H1 (cell line): ENCODE results near the gene DCBLD1. TPM values are rescaled to one million over a fixed set of nuclear protein-coding genes. Genes with fewer than 3 reads are reported as not detected.

Experiments
- CTCF ChIA-PET: fragments of 300-600 bp; sonication (Branson Sonifier 250); formaldehyde crosslinking; loops from one replicate; lab custom pipeline; 2021; ENCODE audit not compliant: partially characterized antibody; lab: Charles Lee
- POLR2A ChIA-PET: fragments of 300-600 bp; sonication (Branson Sonifier 250); formaldehyde crosslinking; loops from one replicate; lab custom pipeline; 2021; ENCODE audit warnings: inconsistent platforms; ENCODE audit not compliant: partially characterized antibody; lab: Charles Lee
- DNase-seq, 2 experiments: peaks; one replicate each; pipeline versions ENCODE4 v3.0.0 to v3.0.0-alpha.2; 2010 to 2022; ENCODE audit warnings: low spot score in 2 of 2, low read depth in 1 of 2, mixed read lengths in 1 of 2
- FAIRE-seq: peaks from 2 replicates; lab custom pipeline; 2011; peaks lifted over from hg19 to GRCh38; lab: Jason Lieb, UNC
- H2AFZ ChIP-seq: 2 replicates; pipeline ENCODE4 v1.8.1; 2012; ENCODE audit warnings: low read length, inconsistent platforms
- H2AK5ac ChIP-seq: 2 replicates; pipeline ENCODE4 v1.6.1; 2013; ENCODE audit warnings: low read depth, low read length
- H2BK120ac ChIP-seq: replicated peaks from 2 replicates; pipeline ENCODE3; 2013; ENCODE audit warnings: low read depth, low read length, inconsistent platforms
- H2BK12ac ChIP-seq: 2 replicates; pipeline ENCODE4 v1.6.1; 2013; ENCODE audit warnings: low read depth, low read length
- H2BK15ac ChIP-seq: 2 replicates; pipeline ENCODE4 v1.6.1; 2013; ENCODE audit warnings: low read length
- H2BK20ac ChIP-seq: 2 replicates; pipeline ENCODE4 v1.6.1; 2013; ENCODE audit warnings: low read length
- H2BK5ac ChIP-seq: 2 replicates; pipeline ENCODE4 v1.6.1; 2013; ENCODE audit warnings: low read depth, low read length
- H3K14ac ChIP-seq: 2 replicates; pipeline ENCODE4 v1.6.1; 2013; ENCODE audit warnings: inconsistent platforms; ENCODE audit not compliant: insufficient read length
- H3K18ac ChIP-seq: 2 replicates; pipeline ENCODE4 v1.6.1; 2013; ENCODE audit warnings: low read length; ENCODE audit errors: extremely low read depth
- H3K23ac ChIP-seq: 2 replicates; pipeline ENCODE4 v1.6.1; 2013; ENCODE audit warnings: inconsistent platforms; ENCODE audit not compliant: insufficient read length
- H3K23me2 ChIP-seq: 2 replicates; pipeline ENCODE4 v1.6.1; 2013; ENCODE audit warnings: low read depth, low read length
- H3K27ac ChIP-seq: 2 replicates; pipeline ENCODE4 v1.6.1; 2011; ENCODE audit warnings: low read depth, low read length, inconsistent platforms
- H3K27me3 ChIP-seq, 4 experiments: replicated peaks in 1 of 4; 1 replicate in 1 of 4; 2 replicates in 3 of 4; pipeline versions ENCODE4 v1.6.1 to v1.8.1; 2011 to 2013; ENCODE audit warnings: low read length in 3 of 4, mild to moderate bottlenecking in 3 of 4, inconsistent platforms in 2 of 4, mixed read lengths in 2 of 4, moderate library complexity in 1 of 4; ENCODE audit not compliant: control insufficient read depth in 3 of 4, insufficient read depth in 3 of 4; ENCODE audit errors: extremely low read depth in 1 of 4
- H3K36me3 ChIP-seq, 4 experiments: 2 replicates each; pipeline versions ENCODE4 v1.6.1 to v1.8.1; 2011 to 2013; ENCODE audit warnings: mild to moderate bottlenecking in 4 of 4, low read length in 3 of 4, moderate library complexity in 2 of 4, control low read depth in 1 of 4, inconsistent platforms in 1 of 4; ENCODE audit not compliant: insufficient read depth in 4 of 4, control insufficient read depth in 2 of 4
- H3K4ac ChIP-seq: replicated peaks from 2 replicates; pipeline ENCODE3; 2013; ENCODE audit warnings: low read length, low read depth, mixed read lengths, inconsistent platforms; ENCODE audit not compliant: insufficient read length
- H3K4me1 ChIP-seq, 4 experiments: replicated peaks in 1 of 4; 1 replicate in 1 of 4; 2 replicates in 3 of 4; pipeline versions ENCODE4 v1.6.1 to v1.8.1; 2011 to 2013; ENCODE audit warnings: low read length in 3 of 4, inconsistent platforms in 2 of 4, mixed read lengths in 1 of 4; ENCODE audit not compliant: insufficient read depth in 4 of 4, control insufficient read depth in 3 of 4
- H3K4me2 ChIP-seq, 2 experiments: 2 replicates each; pipeline versions ENCODE4 v1.6.1 to v1.8.1; 2011 to 2013; ENCODE audit warnings: low read depth in 2 of 2, low read length in 2 of 2, control low read depth in 1 of 2, inconsistent platforms in 1 of 2, mild to moderate bottlenecking in 1 of 2; ENCODE audit not compliant: insufficient read depth in 1 of 2
- H3K4me3 ChIP-seq, 4 experiments: fragments of 200-600, 300-600 bp in 1 of 4; sonication (generic), shearing (Covaris generic), sonication (Bioruptor Twin) in 1 of 4; 2 replicates each; pipeline versions ENCODE4 v1.5.1 to v1.8.1; 2011 to 2016; ENCODE audit warnings: low read length in 4 of 4, low read depth in 3 of 4, control low read depth in 2 of 4, inconsistent platforms in 2 of 4, mild to moderate bottlenecking in 2 of 4, mixed read lengths in 1 of 4, moderate library complexity in 1 of 4; ENCODE audit not compliant: insufficient read depth in 2 of 4; ENCODE audit errors: extremely low read depth in 1 of 4
- H3K56ac ChIP-seq: replicated peaks from 2 replicates; pipeline ENCODE3; 2013; ENCODE audit warnings: low read depth, mild to moderate bottlenecking, mixed read lengths, low read length, inconsistent platforms; ENCODE audit not compliant: insufficient read length
- H3K79me1 ChIP-seq: 2 replicates; pipeline ENCODE4 v1.6.1; 2013; ENCODE audit warnings: low read depth, low read length, control low read depth
- H3K79me2 ChIP-seq, 2 experiments: 2 replicates each; pipeline versions ENCODE4 v1.6.1 to v1.8.1; 2012 to 2013; ENCODE audit warnings: low read length in 2 of 2, mild to moderate bottlenecking in 2 of 2, inconsistent platforms in 1 of 2; ENCODE audit not compliant: insufficient read depth in 2 of 2, control insufficient read depth in 1 of 2
- H3K9ac ChIP-seq, 4 experiments: replicated peaks in 1 of 4; 1 replicate in 1 of 4; 2 replicates in 3 of 4; pipeline versions ENCODE4 v1.6.1 to v1.8.1; 2011 to 2013; ENCODE audit warnings: low read depth in 3 of 4, low read length in 3 of 4, control low read depth in 2 of 4, mild to moderate bottlenecking in 2 of 4, moderate library complexity in 2 of 4, inconsistent platforms in 1 of 4; ENCODE audit errors: extremely low read depth in 1 of 4
- H3K9me3 ChIP-seq, 2 experiments: 2 replicates each; pipeline versions ENCODE4 v1.6.1 to v1.8.1; 2012 to 2013; ENCODE audit warnings: mild to moderate bottlenecking in 2 of 2, moderate library complexity in 2 of 2, control low read depth in 1 of 2, inconsistent platforms in 1 of 2, low read depth in 1 of 2, low read length in 1 of 2, mixed read lengths in 1 of 2; ENCODE audit not compliant: insufficient read depth in 2 of 2
- H4K20me1 ChIP-seq, 2 experiments: replicated peaks in 1 of 2; 2 replicates each; pipeline versions ENCODE3 to v1.8.1; 2011 to 2013; ENCODE audit warnings: inconsistent platforms in 2 of 2, low read length in 2 of 2, mild to moderate bottlenecking in 1 of 2; ENCODE audit not compliant: insufficient read depth in 2 of 2, control insufficient read depth in 1 of 2
- H4K5ac ChIP-seq: 2 replicates; pipeline ENCODE4 v1.6.1; 2013; ENCODE audit warnings: low read length, low read depth, mixed read lengths, inconsistent platforms; ENCODE audit not compliant: insufficient read length
- H4K8ac ChIP-seq: 2 replicates; pipeline ENCODE4 v1.8.0; 2013; ENCODE audit warnings: mild to moderate bottlenecking, moderate library complexity, low read length, inconsistent platforms; ENCODE audit not compliant: insufficient read depth; ENCODE audit errors: extremely low read depth
- H4K91ac ChIP-seq: replicated peaks from 2 replicates; pipeline ENCODE3; 2013; ENCODE audit warnings: low read length, mixed read lengths, inconsistent platforms; ENCODE audit not compliant: insufficient read length
- BCL11A ChIP-seq, 2 experiments: IDR thresholded peaks; one replicate each; pipeline ENCODE4 v1.6.1; 2011; ENCODE audit warnings: low read depth in 2 of 2, low read length in 2 of 2, mild to moderate bottlenecking in 2 of 2
- E2F6 ChIP-seq: IDR thresholded peaks from 2 replicates; pipeline ENCODE4 v1.6.1; 2012; ENCODE audit warnings: inconsistent platforms
- PHF8 ChIP-seq: fragments of 200-600 bp; sonication (generic); conservative IDR thresholded peaks from 2 replicates; pipeline ENCODE4 v1.7.1; 2012; ENCODE audit warnings: low read depth, mild to moderate bottlenecking, inconsistent platforms, low read length, moderate library complexity
- POLR2AphosphoS5 ChIP-seq: IDR thresholded peaks from 2 replicates; pipeline ENCODE4 v1.6.1; 2011; ENCODE audit warnings: low read depth, low read length
- RBBP5 ChIP-seq: IDR thresholded peaks from 2 replicates; pipeline ENCODE4 v1.7.1; 2012; ENCODE audit warnings: low read depth, mild to moderate bottlenecking, inconsistent platforms, low read length, moderate library complexity, borderline replicate concordance
- WGBS, 2 experiments: shearing (Covaris generic) in 1 of 2; methylation state at CpG; one replicate each; pipeline versions ENCODE4 v1.1.6 to v1.1.7; 2013 to 2015; ENCODE audit warnings: low lambda C conversion rate in 2 of 2, mixed read lengths in 2 of 2, inconsistent platforms in 1 of 2, low coverage in 1 of 2, missing lambda C conversion rate in 1 of 2; ENCODE audit not compliant: insufficient replicate concordance in 2 of 2, insufficient coverage in 1 of 2, insufficient read length in 1 of 2; ENCODE audit errors: extremely low coverage in 1 of 2, missing lambda C conversion rate in 1 of 2; 5-methylcytosine and 5-hydroxymethylcytosine counted together
- polyA plus RNA-seq, 7 experiments: library from polyadenylated mRNA; depleted of rRNA in 3 of 7; stranded (reverse) in 5 of 7; unstranded in 2 of 7; fragments of >200 nt in 5 of 7; fragments of 200-250 nt in 2 of 7; gene quantifications; 1 replicate in 5 of 7; 2 replicates in 1 of 7; 4 replicates in 1 of 7; pipeline versions ENCODE4 v1.2.1 to v1.2.3, GENCODE V29; 2011 to 2013; ENCODE audit warnings: missing spikeins in 2 of 7, mixed read lengths in 2 of 7
- total RNA-seq: library from RNA; stranded (reverse); fragmentation: NEBNext Ultra II Directional; extraction: Animal tissue kit (Norgen Biotek cat#: 25700); gene quantifications from 2 replicates; pipeline ENCODE4 v1.2.1, GENCODE V29; 2021

The DCBLD1 gene
- total and polyA plus RNA-seq, 2 of the 8 experiments (the other 6 are each of a cell fraction or from before 2014, with no cell fraction given), result 3.9 to 11.2 TPM

- FAIRE-seq (no peak), DNase-seq (no peak)
- Histone ChIP-seq H3K27ac (no peak overlapping the region), H4K91ac (no peak overlapping the region), H3K4ac (no peak overlapping the region), H3K56ac (no peak overlapping the region), H2AK5ac (no peak overlapping the region), H3K14ac (no peak overlapping the region), H3K79me2 (no peaks in the 10 kb centered on the region), H2BK5ac (no peak overlapping the region), H4K20me1 (no peaks in the 10 kb centered on the region), H3K4me2 (no peak overlapping the region), H2BK12ac (no peak overlapping the region), H2BK120ac (no peak overlapping the region), H3K23me2 (no peaks in the 10 kb centered on the region), H4K8ac (no peak overlapping the region), H2AFZ (no peak overlapping the region), H3K4me1 (no peaks in the 10 kb centered on the region), H3K36me3 (peaks cover 0 to 36% (median 5%) of the 10 kb centered on the region in 4 experiments; a peak in 3 of 8 replicates), H2BK20ac (no peak overlapping the region), H3K23ac (no peak overlapping the region), H3K9ac (no peak overlapping the region), H2BK15ac (no peak overlapping the region), H3K9me3 (no peaks in the 10 kb centered on the region), H4K5ac (no peak overlapping the region), H3K27me3 (peaks cover 0 to 2% (median 0%) of the 10 kb centered on the region in 4 experiments; a peak in 1 of 7 replicates), H3K79me1 (no peaks in the 10 kb centered on the region), H3K4me3 (no peak overlapping the region), H3K18ac (no peak overlapping the region)
- ChIA-PET CTCF (interaction anchor here (0.6 to 1.4 kb wide), 5 partner anchors 11 to 92 kb away, joined by 3 read pairs; no protein-coding TSS in a partner anchor), POLR2A (interaction anchor here (0.6 kb wide), 1 partner anchor 19 kb away, joined by 3 read pairs; no protein-coding TSS in a partner anchor)
- 86% methylated on average over 5 of the region's 5 CpGs; no CpG with 5 or more reads in 1 of the 2 experiments for WGBS, 2 experiments
- TF ChIP-seq RBBP5 (no peak), POLR2AphosphoS5 (no peak), E2F6 (no peak), BCL11A (IDR thresholded peaks at IDR 0.05; ENCODE audit: low read depth in 2 of 2, low read length in 2 of 2) (no peak), PHF8 (no peak)
Measured at GRCh38 chr6:117573006-117573680, 90.7 kb downstream of the DCBLD1 start.
